Stimulated activated CD8-positive, alpha-beta memory T cell treated with anti-CD3 and anti-CD28 coated beads, Interleukin-4, amount 100 ng/mL, for 4 hours (primary cell): ENCODE results near the gene CRISP1.
"Not testable (repeated sequence)": the region's sequence is repeated elsewhere in the genome, so short reads cannot be mapped to it uniquely, and the experiment has no call there.

Experiments used
- DNase-seq, 2 donors: peaks; one replicate each; pipeline ENCODE4 v3.0.0-alpha.2; 2020; ENCODE audit warnings: low read depth in 2 of 2, low spot score in 1 of 2

CRISP1 gene, protein sequence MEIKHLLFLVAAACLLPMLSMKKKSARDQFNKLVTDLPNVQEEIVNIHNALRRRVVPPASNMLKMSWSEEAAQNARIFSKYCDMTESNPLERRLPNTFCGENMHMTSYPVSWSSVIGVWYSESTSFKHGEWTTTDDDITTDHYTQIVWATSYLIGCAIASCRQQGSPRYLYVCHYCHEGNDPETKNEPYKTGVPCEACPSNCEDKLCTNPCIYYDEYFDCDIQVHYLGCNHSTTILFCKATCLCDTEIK

DNA sequence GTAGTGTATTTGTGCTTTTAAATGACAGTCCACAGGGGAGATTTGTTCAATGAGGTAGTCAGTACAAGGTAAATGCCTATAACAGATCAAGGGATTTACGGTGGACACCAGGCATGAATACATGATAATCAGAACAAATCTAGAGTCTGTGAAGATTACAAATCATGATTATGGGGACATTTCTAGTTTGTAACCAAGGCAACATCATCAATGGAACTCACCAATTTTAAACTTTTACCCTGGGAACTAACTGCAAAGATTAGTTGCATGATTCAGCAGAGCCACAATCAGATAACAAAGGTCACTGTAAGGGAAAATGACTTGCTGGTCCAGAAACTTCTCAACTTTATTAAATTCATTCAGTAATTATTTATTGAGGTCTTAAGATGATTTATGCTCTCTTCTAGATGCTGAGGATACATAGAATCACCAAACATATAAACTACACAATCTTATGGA lies at the start of gene CRISP1:
Gene CRISP1 (minus strand): TSS at position 51 of the 459 bp plus-strand sequence. CDS start 9,135 bp downstream, outside the sequence.
- DNase-seq: no peak

DNA sequence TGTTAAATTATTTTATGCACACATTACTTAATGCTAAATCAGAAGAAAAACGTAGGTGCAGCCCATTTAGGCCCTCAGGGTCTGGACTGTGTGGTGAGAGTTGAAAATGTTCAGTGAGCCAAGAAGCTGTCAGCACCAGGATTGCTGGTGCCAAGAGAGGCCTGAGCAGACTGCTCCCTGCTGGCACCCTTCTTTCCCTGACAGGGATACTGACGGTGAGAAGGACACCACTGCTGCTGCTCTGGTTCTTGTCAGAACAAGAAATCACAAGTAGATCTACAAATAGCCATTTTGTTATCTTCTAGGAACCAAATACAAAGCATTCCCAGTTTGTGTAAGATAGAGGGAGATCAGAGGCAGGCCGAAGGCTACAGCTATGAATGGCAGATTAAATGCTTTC lies 48.7 kb upstream of the CRISP1 start:
- no peak for DNase-seq

DNA sequence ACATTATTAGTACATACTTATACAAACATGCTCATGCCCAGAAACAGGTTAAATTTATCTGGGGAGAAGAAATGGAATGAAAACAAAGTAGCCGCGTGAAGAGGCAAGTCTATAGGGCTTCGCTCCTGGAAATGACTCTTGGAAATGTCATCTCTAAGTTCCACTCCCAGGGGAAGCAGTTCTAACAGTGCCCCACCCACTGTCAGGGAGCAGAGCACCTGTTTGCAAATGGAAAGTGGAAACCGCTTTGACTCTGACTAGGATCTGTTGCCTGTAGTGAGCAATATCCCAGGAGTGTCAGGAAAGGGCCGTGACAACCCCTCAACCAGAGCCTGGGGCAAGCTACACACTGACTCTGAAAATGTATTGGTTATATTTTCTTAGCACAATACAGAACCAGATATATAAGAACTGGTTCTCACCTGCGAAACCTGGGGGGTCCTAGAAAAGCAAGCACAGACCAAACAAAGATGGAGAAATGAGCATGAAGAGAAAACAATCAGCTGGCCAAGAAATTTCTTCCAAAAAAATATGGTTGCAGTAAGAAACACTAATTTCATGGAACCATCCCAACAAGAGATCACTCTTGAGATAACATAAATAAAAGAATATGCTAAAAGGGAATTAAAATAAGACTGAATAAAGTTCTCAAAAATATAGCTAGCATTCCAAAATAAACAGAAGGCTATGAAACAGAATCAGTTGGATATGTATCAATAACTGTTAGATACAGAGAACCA lies 47.5 kb upstream of the CRISP1 start:
- DNase-seq: no peak

DNA sequence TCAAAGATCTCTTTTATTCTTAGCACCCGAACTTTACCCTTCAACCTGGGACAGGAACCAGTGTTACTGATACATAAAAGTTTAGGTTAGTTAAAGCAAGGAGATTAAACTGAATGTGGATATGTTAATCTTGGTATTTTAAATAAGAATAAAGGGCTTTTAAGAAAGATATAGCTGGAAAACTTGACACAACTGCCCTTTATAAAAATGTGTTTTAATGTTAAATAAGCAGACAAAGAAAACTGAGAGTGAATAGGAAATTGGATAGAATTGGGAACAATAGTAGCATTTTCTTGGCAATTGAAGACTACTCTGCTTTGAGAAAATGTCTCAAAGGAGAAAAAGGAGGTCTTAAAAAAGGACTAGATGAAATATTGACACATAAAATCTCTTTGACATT lies 45.9 kb upstream of the CRISP1 start:
- DNase-seq: no peak

DNA sequence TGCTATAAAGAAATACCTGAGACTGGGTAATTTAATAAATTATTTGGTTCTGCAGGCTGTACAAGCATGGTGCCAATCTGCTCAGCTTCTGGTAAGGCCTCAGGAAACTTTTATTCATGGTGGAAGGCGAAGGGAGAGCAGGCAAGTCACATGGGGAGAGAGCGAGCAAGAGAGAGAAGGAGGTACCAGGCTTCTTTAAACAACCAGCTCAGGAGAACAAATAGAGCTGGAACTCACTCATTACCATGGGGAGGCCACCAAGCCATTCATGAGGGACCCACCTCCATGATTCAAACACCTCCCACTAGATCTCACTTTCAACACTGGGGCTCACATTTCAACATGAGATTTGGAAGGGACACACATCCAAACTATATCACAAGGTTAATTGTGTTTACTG lies 44.9 kb upstream of the CRISP1 start:
- DNase-seq: no peak

DNA sequence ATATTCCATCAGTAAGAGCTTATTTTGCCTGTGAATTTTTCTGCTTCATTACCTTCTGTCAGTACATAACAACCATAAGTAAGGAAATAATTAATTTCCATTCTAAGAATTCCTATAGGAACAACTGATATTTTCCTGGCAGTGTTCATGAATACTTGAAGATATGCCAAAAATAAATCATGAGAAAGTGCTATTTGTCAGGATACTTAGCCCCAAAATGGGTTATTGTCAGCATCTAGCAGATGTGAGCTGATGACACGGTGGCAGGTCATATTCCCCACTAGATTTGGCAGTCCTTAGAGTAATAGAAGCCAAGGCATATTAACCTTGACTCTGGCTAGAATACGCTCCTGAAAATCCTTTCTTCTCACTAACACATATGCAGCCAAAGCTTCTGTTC lies 43.2 kb upstream of the CRISP1 start:
- DNase-seq: no peak

DNA sequence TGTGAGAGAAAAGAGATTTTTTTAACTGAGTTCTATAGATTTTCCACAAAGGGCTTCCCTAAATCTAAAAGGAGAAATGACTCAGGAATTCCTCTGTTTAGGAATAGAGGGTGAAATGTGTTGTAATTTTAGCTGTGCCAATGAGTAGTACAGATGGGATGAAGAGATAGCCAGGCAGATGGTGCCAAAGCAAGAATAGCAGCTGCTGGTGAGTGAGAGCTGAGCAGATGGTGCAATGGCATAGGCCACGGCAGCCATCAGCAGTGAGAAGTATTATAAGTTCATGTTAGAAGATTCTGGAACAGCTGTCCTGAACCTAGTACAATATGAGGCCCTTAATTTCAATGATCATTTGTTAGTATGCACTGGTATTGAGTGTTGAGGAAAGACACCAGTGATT lies 40.2 kb upstream of the CRISP1 start:
- no peak for DNase-seq

DNA sequence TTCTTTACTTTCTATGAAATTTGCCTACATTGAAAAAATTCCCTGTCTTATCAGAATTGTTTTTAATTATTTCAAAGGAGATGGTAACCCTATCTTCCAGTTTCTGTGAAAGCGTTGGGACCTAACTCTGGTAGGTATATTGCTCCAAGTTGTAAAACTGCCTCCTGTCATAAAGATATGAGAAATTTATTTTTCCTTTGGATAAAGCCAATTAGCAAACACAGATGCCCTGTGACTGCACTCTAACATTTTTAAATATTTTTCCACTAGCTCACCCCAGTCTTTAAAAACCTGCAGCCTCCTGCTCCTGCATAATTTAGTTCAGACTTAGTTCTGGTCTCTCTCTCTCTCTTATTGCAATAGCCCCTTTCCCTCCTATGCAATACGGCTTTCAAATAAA lies 39.0 kb upstream of the CRISP1 start:
- no peak for DNase-seq

DNA sequence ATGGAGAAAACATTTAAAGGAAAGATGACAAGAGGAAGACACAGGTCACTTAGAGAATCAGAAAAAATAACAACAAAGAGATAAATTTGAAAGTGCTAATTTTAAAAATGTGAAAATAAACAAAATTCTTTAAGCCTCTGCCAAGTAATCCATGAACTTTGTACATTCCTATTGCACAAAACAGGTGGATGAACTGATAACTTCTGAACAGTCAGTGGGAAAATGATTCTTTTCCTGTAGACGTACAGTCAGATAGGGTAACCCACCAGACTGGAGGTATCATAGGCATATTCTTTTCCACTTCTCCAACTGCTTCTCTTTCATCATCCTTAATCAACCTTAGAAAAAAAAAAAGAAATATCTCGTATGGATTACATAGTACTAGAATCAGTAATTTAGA lies 36.5 kb upstream of the CRISP1 start:
- no peak for DNase-seq

DNA sequence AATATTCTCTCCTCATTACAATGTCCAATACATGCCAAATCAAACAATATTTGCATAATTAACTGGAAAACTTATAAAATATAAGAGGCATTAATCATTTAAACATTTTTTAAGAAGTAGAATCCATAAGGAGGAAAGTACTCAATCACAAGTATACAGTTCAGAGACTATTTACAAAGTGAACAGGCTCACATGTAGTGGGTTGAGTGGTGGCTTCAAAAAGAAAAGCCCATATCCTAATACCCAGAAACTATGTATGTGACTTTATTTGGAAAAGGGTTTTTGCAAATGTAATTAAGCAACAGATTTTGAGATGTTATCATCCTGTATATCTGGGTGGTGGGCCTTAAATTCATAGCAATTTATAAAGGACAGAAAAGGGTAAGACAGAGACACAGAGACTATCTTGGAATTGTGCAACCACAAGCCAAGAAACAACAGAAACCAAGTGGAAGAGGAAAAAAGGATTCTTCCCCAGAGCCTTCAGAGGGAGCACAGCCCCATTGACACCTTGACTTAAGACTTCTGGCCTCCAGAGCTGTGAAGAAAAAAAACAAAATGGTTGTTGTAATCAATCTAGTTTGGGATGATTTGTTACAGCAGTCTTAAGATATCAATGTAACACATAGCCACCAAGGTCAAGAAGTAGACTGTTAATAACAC lies 32.7 kb upstream of the CRISP1 start:
- no peak for DNase-seq

DNA sequence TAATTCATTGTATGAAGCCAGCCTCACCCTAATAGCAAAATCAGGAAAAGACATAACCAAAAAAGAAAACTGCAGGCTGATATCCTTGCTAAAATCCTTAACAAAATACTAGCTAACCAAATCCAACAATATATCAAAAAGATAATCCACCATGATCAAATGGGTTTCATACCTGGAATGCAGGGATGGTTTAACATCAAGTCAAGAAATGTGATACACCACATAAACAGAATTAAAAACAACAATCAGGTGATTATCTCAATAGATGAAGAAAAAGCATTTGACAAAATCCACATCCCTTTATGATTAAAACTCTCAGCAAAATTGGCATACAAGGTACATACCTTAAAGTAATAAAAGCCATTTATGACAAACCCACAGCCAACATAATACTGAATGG lies 29.2 kb upstream of the CRISP1 start:
- DNase-seq: not testable (repeated sequence)

DNA sequence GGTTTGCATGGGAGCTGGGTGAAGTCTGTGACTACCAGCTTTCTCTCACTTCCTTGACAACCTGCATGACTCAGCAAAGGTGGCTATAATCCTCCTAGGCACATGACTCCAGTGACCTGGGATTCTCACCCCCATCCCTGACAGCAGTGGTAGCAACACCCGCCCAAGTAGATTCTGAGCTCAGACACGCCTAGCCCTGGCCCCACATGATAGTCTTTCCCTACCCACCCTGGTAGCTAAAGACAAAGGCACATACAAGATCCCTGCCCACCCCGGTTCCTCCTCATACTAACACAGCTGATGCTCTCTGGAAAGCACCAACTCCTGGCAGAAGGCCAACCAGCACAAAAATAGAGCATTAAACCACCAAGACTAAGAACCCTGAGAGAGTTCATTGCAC lies 25.9 kb upstream of the CRISP1 start:
- DNase-seq: no peak

DNA sequence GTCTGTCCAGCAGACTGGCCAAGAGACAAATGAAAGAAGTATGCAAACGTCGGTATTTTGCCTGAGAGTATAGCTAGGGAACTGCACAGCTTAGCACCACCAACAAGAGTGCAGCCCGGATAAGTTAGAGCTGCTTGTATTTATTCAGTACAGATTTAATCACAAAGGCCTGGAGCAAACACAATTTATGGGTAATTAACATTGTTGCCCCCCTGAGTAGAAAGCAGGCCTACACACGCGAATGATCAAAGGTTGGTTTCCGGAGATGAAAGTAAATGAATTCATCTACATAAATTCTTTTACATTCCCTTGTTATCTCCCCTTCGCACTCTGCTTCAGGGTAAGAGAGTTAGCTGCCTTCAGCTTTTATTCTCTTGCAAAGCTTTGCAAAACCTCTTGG lies 24.7 kb upstream of the CRISP1 start:
- DNase-seq: no peak

DNA sequence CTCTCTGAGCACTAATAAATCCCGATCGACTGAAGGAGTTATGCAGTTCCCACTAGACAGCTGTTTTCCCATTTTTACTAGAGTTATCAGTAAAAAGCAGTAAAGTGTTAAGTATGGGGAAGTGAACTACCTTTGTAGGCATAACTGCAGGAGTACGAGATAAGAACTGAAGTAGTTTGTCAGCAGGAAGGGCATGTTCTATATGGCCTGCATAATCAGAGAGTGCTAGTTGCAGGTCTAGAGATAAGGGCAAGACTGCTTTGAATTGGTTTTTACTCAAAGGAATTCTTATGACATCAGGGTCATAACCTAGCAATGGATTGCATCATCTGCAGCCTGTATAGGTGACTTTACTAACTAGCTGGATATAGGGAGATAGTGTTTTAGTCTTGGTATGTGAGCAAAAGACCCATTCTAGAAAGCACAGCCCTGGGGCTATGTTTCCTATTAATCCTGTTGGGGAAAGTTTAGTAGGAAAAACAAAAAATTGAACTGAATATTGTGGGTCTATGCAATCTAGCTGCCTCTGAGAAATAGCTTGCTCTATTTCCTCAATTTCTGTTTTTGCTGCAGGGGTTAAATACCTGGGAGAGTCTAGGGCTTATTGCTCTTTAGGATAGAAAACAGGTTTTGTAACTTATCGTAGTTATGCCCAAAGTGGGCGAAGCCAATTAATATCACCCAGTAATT lies 22.6 kb upstream of the CRISP1 start:
- no peak for DNase-seq

DNA sequence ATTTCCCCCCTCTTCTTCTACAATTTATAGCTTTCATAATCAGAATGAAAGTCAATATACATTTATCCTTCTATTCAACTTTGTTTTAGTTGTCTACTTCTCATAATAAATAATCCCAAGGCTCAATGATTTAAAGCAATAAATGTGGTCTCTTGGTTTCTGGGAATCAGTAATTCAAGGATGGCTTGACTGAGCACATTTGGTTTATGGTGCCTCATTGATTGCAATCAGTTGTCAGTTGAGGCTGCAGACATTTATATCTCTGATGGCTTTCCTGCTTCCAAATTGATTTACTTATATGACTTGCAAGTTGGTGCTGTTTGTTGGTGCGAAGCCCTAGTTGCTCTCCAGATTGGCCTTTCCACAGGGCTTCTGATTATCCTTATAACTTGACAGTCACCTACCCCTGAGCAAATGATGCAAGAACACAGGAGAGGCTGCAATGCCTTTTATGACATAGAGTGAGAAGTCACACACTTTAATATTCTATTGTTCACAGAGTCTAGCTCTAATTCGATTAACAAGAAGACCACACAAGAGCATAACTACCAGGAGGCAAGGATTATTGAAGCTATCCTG lies 2.7 kb upstream of the CRISP1 start:
- no peak for DNase-seq

DNA sequence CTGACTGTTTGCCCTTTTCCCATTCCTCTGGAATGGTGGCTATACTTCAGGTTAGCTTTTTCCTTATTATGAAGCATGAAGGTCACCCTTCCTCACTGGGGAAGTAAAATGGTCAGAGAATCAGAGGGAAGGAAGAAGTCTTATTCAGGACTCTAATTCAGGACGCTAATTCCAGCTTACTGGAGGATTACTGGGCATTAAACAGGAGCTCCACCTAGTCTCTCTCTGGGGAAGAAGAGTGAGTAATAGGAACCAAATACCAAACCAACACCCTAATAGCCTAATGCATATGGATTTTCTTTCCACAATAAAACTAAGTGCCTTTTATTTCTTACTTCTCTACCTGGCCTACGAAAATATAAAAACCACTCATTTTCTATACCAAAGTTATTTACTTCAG lies 10.1 kb downstream of the CRISP1 start:
- no peak for DNase-seq

DNA sequence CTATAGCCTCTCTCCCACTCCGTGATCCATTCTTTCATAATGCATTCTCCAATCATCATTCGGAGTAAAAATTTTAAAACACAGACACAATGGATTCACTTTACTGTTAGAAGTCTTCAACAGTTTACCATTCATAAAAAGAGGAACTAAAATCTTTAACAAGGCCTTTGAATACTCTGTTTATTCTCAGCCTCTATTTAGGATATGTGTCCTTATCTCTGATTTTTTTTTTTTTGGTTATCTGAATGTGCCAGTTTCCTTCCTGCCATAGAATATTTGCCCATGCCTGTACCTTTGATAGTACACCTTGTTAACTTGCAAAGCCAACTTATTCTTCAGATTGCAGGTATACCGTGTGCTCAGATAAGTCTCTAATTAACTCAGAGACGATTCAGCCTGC lies 11.1 kb downstream of the CRISP1 start:
- no peak for DNase-seq

DNA sequence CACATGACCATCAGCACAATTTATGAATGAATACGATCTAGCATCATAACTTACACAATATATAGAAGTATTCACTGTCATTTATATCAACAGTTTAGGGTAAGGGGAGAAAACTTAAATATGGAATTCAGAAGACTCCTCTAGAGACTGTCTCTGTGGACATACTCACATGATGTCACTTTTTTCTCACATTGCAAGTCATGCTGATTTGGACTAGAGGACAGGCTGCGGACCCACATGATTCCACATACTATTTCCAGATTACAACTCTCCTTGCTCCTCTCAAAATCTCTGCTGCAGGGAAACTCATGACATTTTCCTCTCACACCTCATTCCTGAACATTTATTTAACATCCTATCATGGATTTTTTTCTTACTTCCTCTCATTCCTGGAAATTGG lies 13.4 kb downstream of the CRISP1 start:
- DNase-seq: no peak

DNA sequence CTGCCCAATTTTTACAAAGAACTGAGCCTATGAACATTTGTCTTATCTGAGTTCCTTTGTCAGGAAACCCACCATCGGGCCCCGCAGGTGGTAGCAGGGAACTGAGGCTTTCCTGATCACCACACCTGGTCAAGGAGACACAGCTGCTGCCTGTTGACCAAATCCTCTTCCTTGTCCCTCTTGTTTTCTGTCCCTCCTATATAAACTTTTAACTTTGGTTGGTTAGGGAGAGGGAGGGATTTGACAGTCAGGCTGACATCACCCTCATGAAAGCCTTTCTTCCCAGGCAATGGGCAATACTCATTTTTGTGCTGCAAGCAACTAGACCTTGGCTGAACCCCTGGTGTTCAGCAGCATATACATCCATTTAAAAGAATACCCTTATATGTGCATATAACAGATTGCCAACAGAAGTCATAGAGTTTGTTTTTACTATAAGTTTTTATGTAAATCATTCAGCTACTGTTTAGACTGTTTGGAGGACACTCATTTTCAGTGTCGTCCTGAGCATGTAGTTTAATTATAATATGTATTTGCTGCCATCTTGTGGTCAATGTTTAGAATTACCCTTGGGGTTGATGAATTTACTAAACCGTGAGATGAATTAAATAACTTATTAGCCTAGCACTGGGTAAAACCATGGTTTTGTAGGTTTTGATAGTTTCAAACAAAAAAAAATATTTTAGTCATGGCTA lies 17.0 kb downstream of the CRISP1 start:
- DNase-seq: no peak

DNA sequence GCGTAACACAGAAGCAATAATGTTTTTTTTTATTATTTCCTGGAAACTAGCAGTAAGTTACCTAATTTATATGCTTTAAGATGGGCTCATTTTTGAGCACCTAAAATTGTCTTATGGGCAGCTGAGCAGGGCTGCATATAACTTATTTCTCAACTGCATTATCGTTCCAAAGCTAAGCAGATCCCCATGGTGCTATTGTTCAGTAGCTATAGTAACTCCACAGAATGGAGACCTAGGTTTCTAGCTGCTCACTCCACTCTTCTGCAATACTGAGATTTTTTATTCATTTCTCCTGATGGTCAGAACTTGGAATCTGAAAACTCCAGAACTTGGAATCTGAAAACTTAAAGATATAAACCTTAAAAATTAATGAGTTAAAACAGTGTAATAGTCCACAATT lies 18.7 kb downstream of the CRISP1 start:
- DNase-seq: no peak

DNA sequence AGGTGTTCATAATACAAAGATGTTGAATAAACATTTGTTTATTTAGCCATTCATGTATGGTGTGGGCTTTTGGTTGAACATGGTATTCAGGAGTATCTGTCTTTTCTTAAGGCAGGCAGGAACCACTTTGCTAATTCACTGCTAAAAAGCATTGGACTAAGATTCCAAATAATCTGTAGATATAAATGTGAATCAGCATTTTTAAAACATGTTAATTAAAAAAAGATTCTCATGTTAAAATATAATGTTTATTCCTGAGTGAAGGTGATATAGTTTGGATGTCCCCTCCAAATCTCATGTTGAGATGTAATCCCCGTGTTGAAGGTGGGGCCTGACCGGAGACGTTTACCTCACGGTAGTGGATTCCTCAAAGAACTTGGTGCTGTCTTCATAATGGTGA lies 19.3 kb downstream of the CRISP1 start:
- no peak for DNase-seq
